Loucy (cell line): Measurements from ENCODE around the gene CASZ1.

Experiments
- EZH2phosphoT487 ChIP-seq: fragments of 200-600 bp; IDR thresholded peaks from 2 replicates; pipeline ENCODE4 v1.6.1; 2018; ENCODE audit warnings: antibody characterized with exemption, mild to moderate bottlenecking, moderate library complexity, borderline replicate concordance
- TF ChIP-seq, protein P1 (sequence below): fragments of 200-600 bp; sonication (generic); conservative IDR thresholded peaks from 2 replicates; pipeline ENCODE4 v1.5.1; 2014; ENCODE audit warnings: mild to moderate bottlenecking, antibody characterized with exemption, low read length

DNA sequence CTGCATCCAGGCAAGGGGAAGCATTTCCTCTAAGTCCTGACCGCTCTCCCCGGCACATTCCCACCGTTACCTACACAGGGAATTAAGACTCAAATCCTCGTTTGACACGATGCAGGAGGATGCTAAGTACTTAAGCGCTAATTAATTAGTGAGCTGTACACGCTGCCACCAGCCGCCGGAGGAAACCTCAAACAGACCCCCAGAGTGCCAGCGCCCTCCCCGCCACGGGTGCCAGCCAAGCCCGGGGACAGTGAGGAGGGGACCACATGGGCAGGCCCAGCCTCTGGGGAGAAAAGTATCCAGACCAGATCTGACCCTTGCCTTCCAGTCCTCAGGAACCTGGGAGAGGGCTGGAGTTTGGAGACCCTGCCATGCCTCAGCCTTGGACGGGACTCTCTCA, 17.4 kb upstream of the CASZ1 start:
- TF ChIP-seq, protein P1, sequence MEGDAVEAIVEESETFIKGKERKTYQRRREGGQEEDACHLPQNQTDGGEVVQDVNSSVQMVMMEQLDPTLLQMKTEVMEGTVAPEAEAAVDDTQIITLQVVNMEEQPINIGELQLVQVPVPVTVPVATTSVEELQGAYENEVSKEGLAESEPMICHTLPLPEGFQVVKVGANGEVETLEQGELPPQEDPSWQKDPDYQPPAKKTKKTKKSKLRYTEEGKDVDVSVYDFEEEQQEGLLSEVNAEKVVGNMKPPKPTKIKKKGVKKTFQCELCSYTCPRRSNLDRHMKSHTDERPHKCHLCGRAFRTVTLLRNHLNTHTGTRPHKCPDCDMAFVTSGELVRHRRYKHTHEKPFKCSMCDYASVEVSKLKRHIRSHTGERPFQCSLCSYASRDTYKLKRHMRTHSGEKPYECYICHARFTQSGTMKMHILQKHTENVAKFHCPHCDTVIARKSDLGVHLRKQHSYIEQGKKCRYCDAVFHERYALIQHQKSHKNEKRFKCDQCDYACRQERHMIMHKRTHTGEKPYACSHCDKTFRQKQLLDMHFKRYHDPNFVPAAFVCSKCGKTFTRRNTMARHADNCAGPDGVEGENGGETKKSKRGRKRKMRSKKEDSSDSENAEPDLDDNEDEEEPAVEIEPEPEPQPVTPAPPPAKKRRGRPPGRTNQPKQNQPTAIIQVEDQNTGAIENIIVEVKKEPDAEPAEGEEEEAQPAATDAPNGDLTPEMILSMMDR, result no peak
- no peak for TF ChIP-seq EZH2phosphoT487
